Activated effector memory CD4-positive, alpha-beta T cell treated with anti-CD3 and anti-CD28 coated beads, Interleukin-2, amount 50 U/mL, for 16 hours (primary cell): ENCODE results near the gene ZNF366.

ENCODE experiments used
- DNase-seq: peaks from one replicate; pipeline ENCODE4 v3.0.0-alpha.2; 2020

Gene ZNF366

DNA sequence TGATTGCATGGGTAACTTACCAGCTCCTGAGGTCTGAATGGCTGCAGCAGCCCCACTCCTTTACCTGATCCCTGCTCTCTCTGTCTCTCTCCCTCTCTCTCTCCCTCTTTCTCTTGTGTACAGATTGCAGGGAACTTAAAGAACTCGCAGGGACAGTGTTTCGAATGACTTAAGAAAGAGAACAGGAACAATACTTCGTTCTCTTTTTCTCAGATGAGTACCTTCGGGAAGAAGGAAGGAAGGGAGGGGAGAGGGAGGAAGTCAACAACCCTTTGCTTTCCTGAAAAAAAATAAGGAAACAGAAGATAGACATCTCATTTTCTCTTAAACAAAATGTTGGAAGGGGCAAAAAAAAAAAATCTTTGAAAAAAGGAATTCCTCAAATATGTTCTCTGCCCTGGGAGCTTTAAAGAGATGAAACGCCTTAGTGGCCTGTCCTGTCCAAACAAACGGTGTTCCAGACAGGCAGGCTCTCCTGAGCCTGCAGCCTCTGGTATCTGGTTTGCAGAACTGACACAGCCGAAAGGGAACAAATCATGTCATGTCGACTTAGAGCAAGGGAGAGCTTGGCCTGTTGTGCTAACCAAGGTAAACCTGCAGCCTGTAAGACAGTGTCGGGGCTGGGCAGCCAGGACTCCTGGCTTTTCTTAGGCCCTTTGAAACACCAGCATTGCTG, at the start of gene ZNF366:
Gene ZNF366 (minus strand): TSS at position 180 of the 676 bp plus-strand sequence. CDS start 45,914 bp downstream, outside the sequence.
- no peak for DNase-seq

- peak; percentile 64 for DNase-seq
Measured at GRCh38 chr5:72556351-72557166, 49.3 kb upstream of the ZNF366 start.

GRCh38 chr5:72555871-72556270, 48.7 kb upstream of the ZNF366 start:
- DNase-seq, result no peak

- no peak for DNase-seq
Measured at GRCh38 chr5:72554897-72555296, 47.7 kb upstream of the ZNF366 start.

GRCh38 chr5:72552041-72552557, 44.9 kb upstream of the ZNF366 start:
- DNase-seq, result no peak

DNA sequence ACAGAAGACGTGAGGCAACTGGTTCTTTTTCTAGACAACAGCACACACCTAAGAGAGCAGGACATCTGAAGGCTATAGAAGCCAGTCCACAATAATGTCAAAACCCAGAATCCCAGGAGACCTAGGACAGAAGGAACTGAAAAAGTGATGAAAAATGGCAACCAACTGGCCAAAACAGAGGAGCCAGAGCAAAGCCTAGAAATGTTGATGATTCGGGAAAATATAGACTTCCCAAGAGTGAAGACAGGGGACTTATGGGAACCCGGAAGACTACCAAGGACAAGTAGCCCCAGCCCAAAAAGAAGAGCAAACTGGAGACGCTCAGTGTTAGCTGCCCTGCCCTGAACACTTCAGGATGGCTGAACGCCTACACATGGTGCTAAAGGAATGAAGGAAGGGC, 43.4 kb upstream of the ZNF366 start:
- DNase-seq, result no peak

GRCh38 chr5:72543811-72544210, 36.6 kb upstream of the ZNF366 start:
- DNase-seq, result no peak

- DNase-seq, result no peak
Measured at GRCh38 chr5:72543365-72543764, 36.2 kb upstream of the ZNF366 start.

- DNase-seq, result no peak
Measured at GRCh38 chr5:72542695-72543094, 35.5 kb upstream of the ZNF366 start.

- no peak for DNase-seq
Measured at GRCh38 chr5:72541501-72542225, 34.5 kb upstream of the ZNF366 start.

DNA sequence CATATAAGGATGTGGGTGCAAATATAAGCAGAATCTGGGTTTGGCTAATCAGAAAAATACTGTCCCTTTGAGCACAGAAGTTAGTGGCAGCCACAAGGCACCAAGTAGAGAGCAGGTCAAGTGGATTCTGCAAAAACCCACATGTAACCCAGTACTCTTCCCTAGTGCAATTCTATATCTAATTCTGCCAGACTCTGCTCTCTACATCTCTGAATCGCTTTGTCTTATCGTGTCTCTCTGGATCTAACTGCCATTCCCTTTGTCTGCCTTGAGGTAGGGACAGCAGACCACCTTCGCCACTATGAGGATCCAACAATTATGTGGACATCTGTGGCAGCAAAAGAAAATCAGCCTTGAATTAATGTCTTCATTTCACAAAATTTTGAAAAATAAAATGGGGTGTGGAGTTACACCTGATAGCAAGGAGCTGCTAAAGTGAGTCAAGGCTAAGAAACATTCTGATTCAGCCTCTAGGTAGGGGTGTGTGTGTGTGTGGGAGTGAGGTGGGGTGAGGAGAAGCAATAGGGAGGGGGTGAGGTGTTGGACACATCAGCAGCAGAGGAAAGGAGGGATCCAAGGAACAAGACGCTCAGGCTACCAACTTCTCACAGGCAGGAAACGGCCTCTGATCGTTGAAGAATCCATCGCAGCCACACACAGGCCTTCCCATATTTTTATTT, 33.7 kb upstream of the ZNF366 start:
- DNase-seq, result no peak

DNA sequence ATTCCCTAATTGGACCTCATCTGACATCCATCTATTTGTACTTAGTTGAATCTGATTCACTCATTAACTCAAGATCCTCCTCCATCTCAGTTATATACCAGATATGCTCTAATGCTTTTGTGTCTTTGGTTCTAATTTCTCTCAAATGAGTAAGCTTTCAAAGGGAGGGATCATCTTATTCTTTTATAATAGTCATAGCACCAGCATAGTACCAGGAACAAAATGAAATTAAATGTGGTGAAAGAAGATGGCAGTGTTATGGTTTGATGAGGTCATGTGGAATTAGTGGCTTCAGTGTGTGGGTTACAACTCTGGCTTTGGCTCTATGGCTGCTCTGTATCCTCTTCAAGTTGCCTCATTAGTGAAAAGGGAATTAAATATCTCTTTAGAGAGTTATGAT, 32.5 kb upstream of the ZNF366 start:
- no peak for DNase-seq

DNA sequence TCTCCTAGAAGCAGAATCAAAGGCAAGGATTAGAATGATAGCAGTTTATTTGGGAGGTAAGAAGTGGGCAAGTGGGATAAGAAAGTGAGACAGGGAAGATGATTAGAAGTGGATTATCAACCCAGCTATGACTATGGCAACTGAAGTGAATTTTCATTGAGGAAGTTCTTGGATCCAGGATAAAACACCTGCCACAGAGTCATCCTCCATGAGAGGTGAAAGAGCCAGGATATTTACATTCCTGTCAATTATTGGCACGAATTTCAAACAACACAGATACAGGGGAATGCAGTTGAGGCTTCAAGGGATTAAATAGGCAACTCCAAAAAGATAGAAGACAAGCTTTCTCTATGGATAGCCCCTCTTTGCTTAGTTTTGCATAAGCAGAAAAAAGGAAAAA, 31.8 kb upstream of the ZNF366 start:
- DNase-seq, result no peak

- no peak for DNase-seq
Measured at GRCh38 chr5:72537166-72537565, 30.0 kb upstream of the ZNF366 start.

DNA sequence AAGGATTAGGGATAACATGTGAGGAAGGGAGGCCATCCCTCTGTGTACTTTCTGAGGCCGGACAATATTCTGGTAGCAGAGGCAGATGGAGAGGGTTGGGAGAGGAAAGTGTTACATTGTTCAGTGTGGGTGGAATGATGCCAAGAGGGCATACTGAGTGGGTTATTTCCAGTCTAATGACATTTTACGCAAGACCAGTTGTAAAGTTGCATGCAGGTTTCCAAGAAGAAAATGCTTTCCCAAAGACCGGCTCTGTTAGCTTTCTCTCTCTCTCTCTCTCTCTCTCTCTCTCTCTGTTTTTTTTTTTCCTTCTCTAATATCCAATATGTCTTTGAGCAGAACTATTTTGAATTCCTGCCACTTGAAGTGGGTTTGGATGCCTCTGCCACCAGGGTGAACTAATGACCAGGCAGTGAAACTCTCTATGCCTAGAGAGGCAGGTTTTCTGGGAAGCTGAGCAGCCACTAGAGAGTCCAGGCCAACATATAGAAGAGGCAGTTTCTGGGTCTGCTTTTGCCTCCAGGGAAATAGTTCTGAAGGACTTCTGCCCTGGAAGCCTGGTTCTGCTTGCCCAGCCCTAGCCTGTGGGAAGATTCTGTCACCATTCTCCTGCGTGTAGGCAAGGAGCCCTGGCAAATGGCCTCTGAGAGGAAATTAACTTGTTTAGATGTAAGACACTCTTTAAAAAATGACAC, 24.4 kb upstream of the ZNF366 start:
- DNase-seq, result no peak

GRCh38 chr5:72530196-72530595, 23.0 kb upstream of the ZNF366 start:
- DNase-seq, result no peak

DNA sequence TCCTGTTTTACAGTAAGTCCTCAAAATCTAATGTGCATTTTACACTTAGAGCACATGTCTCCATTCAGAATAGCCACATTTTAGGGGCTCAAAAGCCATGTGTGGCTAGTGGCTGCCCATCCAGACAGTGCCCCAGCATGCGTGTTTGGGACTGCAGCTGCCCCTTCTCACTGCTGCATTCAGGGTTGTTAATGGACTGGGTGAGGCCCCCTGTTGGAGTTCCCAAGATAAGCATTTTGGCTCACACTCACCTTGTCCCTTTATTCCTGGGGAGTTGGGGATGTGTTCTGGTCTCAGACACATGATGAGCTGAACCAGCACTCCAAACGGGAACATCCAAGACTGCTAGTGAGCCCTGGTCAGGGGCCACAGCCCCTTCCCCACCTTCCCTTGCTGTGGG, 22.2 kb upstream of the ZNF366 start:
- DNase-seq, result no peak

DNA sequence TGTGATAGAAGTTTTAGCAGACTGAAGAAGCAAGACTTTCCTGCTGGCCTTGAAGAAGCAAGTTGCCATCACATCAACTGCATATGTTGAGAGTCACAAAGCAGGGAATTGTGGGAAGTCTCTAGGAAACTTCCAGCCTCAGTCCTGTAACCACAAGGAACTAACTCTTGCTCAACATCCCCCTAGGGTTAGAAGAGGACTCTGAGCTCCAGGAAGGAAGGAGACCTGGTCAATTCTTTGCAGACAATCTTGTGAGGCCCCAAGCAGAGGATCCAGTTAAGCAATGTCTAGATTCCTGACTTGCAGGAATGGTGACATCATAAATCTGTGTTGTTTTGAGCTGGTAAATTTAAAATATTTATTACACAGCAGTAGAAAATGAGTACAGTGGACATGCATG, 18.6 kb upstream of the ZNF366 start:
- DNase-seq, result no peak

GRCh38 chr5:72523960-72524582, 16.9 kb upstream of the ZNF366 start:
- no peak for DNase-seq

DNA sequence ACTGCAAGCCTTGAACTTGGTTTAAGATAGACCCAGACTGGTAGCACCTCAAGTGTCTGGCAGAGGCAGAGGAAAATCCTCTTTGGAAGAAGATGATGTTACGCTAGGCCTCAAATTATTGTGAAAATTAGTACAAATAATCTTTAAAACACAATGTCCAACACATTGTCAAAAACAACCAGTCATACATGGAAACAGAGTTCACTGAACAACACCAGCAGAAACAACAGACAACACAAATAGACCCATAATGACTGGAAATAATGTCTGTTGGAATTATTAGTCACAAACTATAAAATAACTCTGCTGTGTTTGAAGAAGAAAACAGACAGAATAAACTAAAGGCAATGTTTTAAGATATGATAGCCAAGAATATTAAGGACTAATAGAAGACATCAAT, 15.4 kb upstream of the ZNF366 start:
- DNase-seq, result no peak

DNA sequence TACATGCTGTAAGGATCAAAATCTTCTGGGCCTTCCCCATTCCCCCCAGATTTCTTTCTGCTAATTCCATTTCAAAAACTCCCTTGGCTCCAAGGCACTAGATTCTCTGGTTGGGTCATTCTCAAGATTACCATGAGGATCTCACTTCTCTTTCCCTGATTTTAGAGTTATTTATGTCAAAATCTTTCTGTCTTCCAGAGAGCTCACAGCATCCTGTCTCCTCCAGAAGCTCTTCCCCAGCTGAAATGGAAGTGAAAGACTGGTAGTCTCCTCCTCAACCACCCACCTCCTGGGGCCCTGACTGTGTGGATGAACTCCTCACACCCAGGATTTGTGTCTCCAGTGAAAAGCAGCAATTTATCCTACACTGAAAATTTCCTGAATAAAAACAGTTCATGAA, 11.9 kb upstream of the ZNF366 start:
- DNase-seq, result no peak
